Mesothelial cell of epicardium (in vitro differentiated cells): Measurements from ENCODE around the gene ADIPOQ. TPM values are rescaled to one million over a fixed set of nuclear protein-coding genes. Genes with fewer than 3 reads are reported as not detected.
"Not testable (repeated sequence)": the region's sequence is repeated elsewhere in the genome, so short reads cannot be mapped to it uniquely, and the experiment has no call there.

Source experiments
- DNase-seq, 2 experiments: peaks; one replicate each; pipeline ENCODE4 v3.0.0; 2021; ENCODE audit warnings: low spot score in 2 of 2; ENCODE audit not compliant: unreplicated experiment in 2 of 2
- H3K27ac Mint-ChIP-seq: 2 replicates; pipeline ENCODE4 v1.8.0; 2021; ENCODE audit warnings: mixed read lengths
- H3K27me3 Mint-ChIP-seq: 2 replicates; pipeline ENCODE4 v1.8.0; 2021; ENCODE audit warnings: low read depth, mixed read lengths
- H3K36me3 Mint-ChIP-seq: 2 replicates; pipeline ENCODE4 v1.8.0; 2021; ENCODE audit warnings: mixed read lengths
- H3K4me1 Mint-ChIP-seq: 2 replicates; pipeline ENCODE4 v1.8.0; 2021; ENCODE audit warnings: mixed read lengths
- H3K4me3 Mint-ChIP-seq: 2 replicates; pipeline ENCODE4 v1.8.0; 2021; ENCODE audit warnings: mild to moderate bottlenecking, moderate library complexity, mixed read lengths
- H3K9me3 Mint-ChIP-seq: 2 replicates; pipeline ENCODE4 v1.8.0; 2021; ENCODE audit warnings: mixed read lengths
- total RNA-seq: library from RNA; stranded (reverse); gene quantifications from 3 replicates; pipeline ENCODE4 v1.2.1, GENCODE V29; 2021
- TF ChIP-seq, protein P1 (sequence below): fragments of 200-600 bp; sonication (generic); IDR thresholded peaks from one replicate; pipeline ENCODE4 v1.5.0; 2021; ENCODE audit warnings: antibody characterized with exemption; ENCODE audit not compliant: unreplicated experiment

ADIPOQ gene
- total RNA-seq, 1 donor from 2014 or later, result not detected

DNA sequence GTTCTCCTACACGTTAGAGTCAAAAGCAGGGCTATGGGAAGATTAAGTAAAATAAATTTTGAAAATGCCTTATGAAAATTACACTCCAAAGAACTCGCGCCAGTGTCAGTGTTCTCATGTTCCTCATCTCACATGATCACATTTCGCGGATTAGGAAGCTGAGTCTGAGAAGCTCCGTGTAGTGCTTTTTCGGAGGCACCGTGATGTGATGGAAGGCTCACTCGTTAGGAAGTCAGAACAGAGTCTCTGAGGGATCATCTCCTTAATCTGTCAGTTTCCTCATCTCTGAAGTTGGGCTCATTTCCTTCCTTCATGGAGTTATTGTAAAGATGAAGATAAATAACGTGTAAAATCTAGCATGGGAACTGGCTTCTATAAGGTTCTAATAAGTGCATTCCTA lies 3.2 kb downstream of the ADIPOQ start:
- Mint-ChIP-seq H3K27ac (no peak overlapping the region), H3K4me3 (no peak overlapping the region), H3K9me3 (no peaks in the 10 kb centered on the region), H3K36me3 (no peaks in the 10 kb centered on the region), H3K4me1 (peaks cover 5% of the 10 kb centered on the region), H3K27me3 (peaks cover 22% of the 10 kb centered on the region)
- DNase-seq, result no peak
- TF ChIP-seq, protein P1, sequence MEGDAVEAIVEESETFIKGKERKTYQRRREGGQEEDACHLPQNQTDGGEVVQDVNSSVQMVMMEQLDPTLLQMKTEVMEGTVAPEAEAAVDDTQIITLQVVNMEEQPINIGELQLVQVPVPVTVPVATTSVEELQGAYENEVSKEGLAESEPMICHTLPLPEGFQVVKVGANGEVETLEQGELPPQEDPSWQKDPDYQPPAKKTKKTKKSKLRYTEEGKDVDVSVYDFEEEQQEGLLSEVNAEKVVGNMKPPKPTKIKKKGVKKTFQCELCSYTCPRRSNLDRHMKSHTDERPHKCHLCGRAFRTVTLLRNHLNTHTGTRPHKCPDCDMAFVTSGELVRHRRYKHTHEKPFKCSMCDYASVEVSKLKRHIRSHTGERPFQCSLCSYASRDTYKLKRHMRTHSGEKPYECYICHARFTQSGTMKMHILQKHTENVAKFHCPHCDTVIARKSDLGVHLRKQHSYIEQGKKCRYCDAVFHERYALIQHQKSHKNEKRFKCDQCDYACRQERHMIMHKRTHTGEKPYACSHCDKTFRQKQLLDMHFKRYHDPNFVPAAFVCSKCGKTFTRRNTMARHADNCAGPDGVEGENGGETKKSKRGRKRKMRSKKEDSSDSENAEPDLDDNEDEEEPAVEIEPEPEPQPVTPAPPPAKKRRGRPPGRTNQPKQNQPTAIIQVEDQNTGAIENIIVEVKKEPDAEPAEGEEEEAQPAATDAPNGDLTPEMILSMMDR, result no peak

DNA sequence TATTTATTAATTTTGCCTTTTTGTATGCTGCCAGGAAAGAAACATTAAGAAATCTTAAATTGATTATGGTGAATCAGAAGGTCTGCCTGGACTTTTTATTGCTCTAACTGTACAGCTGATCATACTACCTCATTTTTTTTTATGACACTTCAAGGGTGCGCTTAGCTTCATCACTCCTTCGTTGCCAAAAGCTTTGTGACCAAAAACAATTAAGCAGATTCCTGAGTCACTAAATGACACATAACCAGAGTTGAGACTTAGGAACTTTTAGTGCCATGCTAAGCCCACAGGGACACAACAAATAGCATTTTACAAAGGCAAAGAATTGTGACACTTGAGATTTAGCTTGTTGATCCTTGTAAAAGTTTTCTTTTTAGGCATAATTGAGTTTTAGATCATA lies 4.9 kb downstream of the ADIPOQ start:
- Mint-ChIP-seq H3K4me1 (no peaks in the 10 kb centered on the region), H3K4me3 (no peak overlapping the region), H3K27me3 (peaks cover 22% of the 10 kb centered on the region), H3K27ac (no peak overlapping the region), H3K9me3 (no peaks in the 10 kb centered on the region), H3K36me3 (no peaks in the 10 kb centered on the region)
- DNase-seq, result no peak
- TF ChIP-seq, protein P1, result no peak

- TF ChIP-seq, protein P1, result no peak
- no peaks in the 10 kb centered on the region for H3K36me3 Mint-ChIP-seq
- H3K4me3 Mint-ChIP-seq, result no peak overlapping the region
- no peak overlapping the region for H3K27ac Mint-ChIP-seq
- no peaks in the 10 kb centered on the region for H3K4me1 Mint-ChIP-seq
- peaks cover 22% of the 10 kb centered on the region for H3K27me3 Mint-ChIP-seq
- no peaks in the 10 kb centered on the region for H3K9me3 Mint-ChIP-seq
- no peak for DNase-seq
These were observed 7.0 kb downstream of the ADIPOQ start for GRCh38 chr3:186849374-186849975.

- H3K27me3 Mint-ChIP-seq, H3K9me3 Mint-ChIP-seq, DNase-seq, H3K4me3 Mint-ChIP-seq, H3K36me3 Mint-ChIP-seq, H3K27ac Mint-ChIP-seq, H3K4me1 Mint-ChIP-seq: not testable (repeated sequence)
These were observed 9.3 kb downstream of the ADIPOQ start for GRCh38 chr3:186851835-186852234.

GRCh38 chr3:186852994-186853393 lies 10.5 kb downstream of the ADIPOQ start:
- no peak overlapping the region for H3K4me3 Mint-ChIP-seq
- H3K36me3 Mint-ChIP-seq, result no peaks in the 10 kb centered on the region
- no peaks in the 10 kb centered on the region for H3K4me1 Mint-ChIP-seq
- H3K27ac Mint-ChIP-seq, result no peak overlapping the region
- TF ChIP-seq, protein P1, result no peak
- peaks cover 2% of the 10 kb centered on the region for H3K27me3 Mint-ChIP-seq
- no peak for DNase-seq
- H3K9me3 Mint-ChIP-seq, result no peaks in the 10 kb centered on the region

DNA sequence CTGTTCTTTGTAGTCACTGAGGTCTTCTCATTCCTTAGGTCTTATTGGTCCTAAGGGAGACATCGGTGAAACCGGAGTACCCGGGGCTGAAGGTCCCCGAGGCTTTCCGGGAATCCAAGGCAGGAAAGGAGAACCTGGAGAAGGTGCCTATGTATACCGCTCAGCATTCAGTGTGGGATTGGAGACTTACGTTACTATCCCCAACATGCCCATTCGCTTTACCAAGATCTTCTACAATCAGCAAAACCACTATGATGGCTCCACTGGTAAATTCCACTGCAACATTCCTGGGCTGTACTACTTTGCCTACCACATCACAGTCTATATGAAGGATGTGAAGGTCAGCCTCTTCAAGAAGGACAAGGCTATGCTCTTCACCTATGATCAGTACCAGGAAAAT lies 11.6 kb downstream of the ADIPOQ start:
- Mint-ChIP-seq H3K4me1 (no peaks in the 10 kb centered on the region), H3K27me3 (peaks cover 1% of the 10 kb centered on the region), H3K9me3 (peaks cover 5% of the 10 kb centered on the region), H3K4me3 (no peak overlapping the region), H3K27ac (no peak overlapping the region), H3K36me3 (no peaks in the 10 kb centered on the region)
- DNase-seq, result no peak
- TF ChIP-seq, protein P1, result no peak
